CD1c-positive myeloid dendritic cell (primary cell): ENCODE results near the gene DPH7.
"Not testable (repeated sequence)": the region's sequence is repeated elsewhere in the genome, so short reads cannot be mapped to it uniquely, and the experiment has no call there.

Source experiments
- DNase-seq: peaks from one replicate; pipeline ENCODE4 v3.0.0-alpha.2; 2016; ENCODE audit errors: extremely low spot score

Gene DPH7

GRCh38 chr9:137578518-137579258, at the start of gene DPH7:
TSS of gene DPH7 (minus strand) at chr9:137578925. CDS start at chr9:137578777, 148 bp downstream.
- peak; percentile 97 for DNase-seq

GRCh38 chr9:137627406-137627805, 48.7 kb upstream of the DPH7 start:
- DNase-seq, result not testable (repeated sequence)

GRCh38 chr9:137626464-137626863, 47.7 kb upstream of the DPH7 start:
- no peak for DNase-seq

GRCh38 chr9:137622211-137622610, 43.5 kb upstream of the DPH7 start:
- not testable (repeated sequence) for DNase-seq

- peak; percentile 9 for DNase-seq
Observed at GRCh38 chr9:137621131-137621757, 42.5 kb upstream of the DPH7 start.

- no peak for DNase-seq
Observed at GRCh38 chr9:137620581-137620980, 41.9 kb upstream of the DPH7 start.

- DNase-seq, result peak; percentile 2
Observed at GRCh38 chr9:137620048-137620405, 41.3 kb upstream of the DPH7 start.

GRCh38 chr9:137619240-137620047, 40.7 kb upstream of the DPH7 start:
- DNase-seq, result peak; percentile 44

- peak; percentile 97 for DNase-seq
Observed at GRCh38 chr9:137618105-137619067, 39.7 kb upstream of the DPH7 start, which contains the start of gene EHMT1. TSS of gene EHMT1 (plus strand) at chr9:137619005. CDS start at chr9:137619029, 24 bp downstream.

GRCh38 chr9:137615387-137615871, 36.7 kb upstream of the DPH7 start:
- DNase-seq, result no peak

- DNase-seq, result no peak
Observed at GRCh38 chr9:137614631-137615386, 36.1 kb upstream of the DPH7 start.

GRCh38 chr9:137613738-137614523, 35.2 kb upstream of the DPH7 start:
- DNase-seq, result no peak

GRCh38 chr9:137613259-137613658, 34.5 kb upstream of the DPH7 start:
- DNase-seq, result no peak

GRCh38 chr9:137612741-137613142, 34.0 kb upstream of the DPH7 start:
- DNase-seq, result no peak

- no peak for DNase-seq
Observed at GRCh38 chr9:137611623-137612609, 33.2 kb upstream of the DPH7 start.

GRCh38 chr9:137610944-137611343, 32.2 kb upstream of the DPH7 start:
- no peak for DNase-seq

- peak; percentile 53 for DNase-seq
Observed at GRCh38 chr9:137607141-137607857, 28.6 kb upstream of the DPH7 start.

GRCh38 chr9:137606734-137607138, 28.0 kb upstream of the DPH7 start:
- DNase-seq, result no peak
